ENCODE measurements around the gene NDFIP1.
"Not testable (repeated sequence)": the region's sequence is repeated elsewhere in the genome, so short reads cannot be mapped to it uniquely, and the experiment has no call there.

NDFIP1 gene

GRCh38 chr5:142120247-142120935, 11.8 kb downstream of the NDFIP1 start:
- DNase-seq, result no peak

- peak; percentile 10 to 36 for DNase-seq
Observed at GRCh38 chr5:142122121-142122520, 13.5 kb downstream of the NDFIP1 start.

GRCh38 chr5:142125378-142125777, 16.8 kb downstream of the NDFIP1 start:
- DNase-seq, result no peak

- DNase-seq, result no peak
Observed at GRCh38 chr5:142125963-142126362, 17.4 kb downstream of the NDFIP1 start.

GRCh38 chr5:142128675-142129208, 20.2 kb downstream of the NDFIP1 start:
- no peak for DNase-seq

GRCh38 chr5:142129446-142130066, 21.0 kb downstream of the NDFIP1 start:
- DNase-seq, result no peak

- DNase-seq, result no peak
Observed at GRCh38 chr5:142131394-142131793, 22.8 kb downstream of the NDFIP1 start.

- DNase-seq, result no peak
Observed at GRCh38 chr5:142132916-142133315, 24.3 kb downstream of the NDFIP1 start.

GRCh38 chr5:142133330-142134206, 25.0 kb downstream of the NDFIP1 start:
- no peak for DNase-seq

- DNase-seq, result peak; percentile 34 to 41
Observed at GRCh38 chr5:142134331-142135010, 25.9 kb downstream of the NDFIP1 start.

GRCh38 chr5:142141463-142141862, 32.9 kb downstream of the NDFIP1 start:
- DNase-seq, result no peak

- peak; percentile 39 to 42 for DNase-seq
Observed at GRCh38 chr5:142143878-142144277, 35.3 kb downstream of the NDFIP1 start.

- DNase-seq, result peak; percentile 80 to 82
Observed at GRCh38 chr5:142145106-142145900, 36.7 kb downstream of the NDFIP1 start.

- DNase-seq, result no peak
Observed at GRCh38 chr5:142149363-142149762, 40.8 kb downstream of the NDFIP1 start.

GRCh38 chr5:142150431-142150830, 41.9 kb downstream of the NDFIP1 start:
- no peak for DNase-seq

GRCh38 chr5:142151436-142152383, 43.1 kb downstream of the NDFIP1 start:
- DNase-seq, result peak; percentile 65 to 68

GRCh38 chr5:142152384-142152732, 43.8 kb downstream of the NDFIP1 start:
- no peak for DNase-seq

- DNase-seq, result no peak
Observed at GRCh38 chr5:142153674-142154448, 45.3 kb downstream of the NDFIP1 start.

- not testable (repeated sequence) for DNase-seq
Observed at GRCh38 chr5:142154449-142154841, 45.9 kb downstream of the NDFIP1 start.
